IMR-90 (cell line): Measurements from ENCODE around the gene REPS2.

Experiments
- BHLHE40 ChIP-seq: fragments of 150-350 bp; IDR thresholded peaks from 2 replicates; pipeline ENCODE4 v1.6.1; 2016; ENCODE audit warnings: mild to moderate bottlenecking, low read depth, low read length
- CEBPB ChIP-seq: IDR thresholded peaks from 2 replicates; pipeline ENCODE4 v1.6.1; 2012; ENCODE audit warnings: low read depth, low read length, improper control_type of control experiment
- CHD1 ChIP-seq: IDR thresholded peaks from 2 replicates; pipeline ENCODE4 v1.6.1; 2012; ENCODE audit warnings: low read depth, low read length, improper control_type of control experiment
- MAZ ChIP-seq: IDR thresholded peaks from 2 replicates; pipeline ENCODE4 v1.6.1; 2012; ENCODE audit warnings: low read depth, mild to moderate bottlenecking, low read length, improper control_type of control experiment, moderate library complexity, borderline replicate concordance
- MXI1 ChIP-seq: IDR thresholded peaks from 2 replicates; pipeline ENCODE4 v1.6.1; 2012; ENCODE audit warnings: low read depth, mild to moderate bottlenecking, low read length, moderate library complexity, borderline replicate concordance
- POLR2A ChIP-seq: IDR thresholded peaks from 2 replicates; pipeline ENCODE4 v1.6.1; 2012; ENCODE audit warnings: mild to moderate bottlenecking, low read depth, low read length
- RAD21 ChIP-seq: IDR thresholded peaks from 2 replicates; pipeline ENCODE4 v1.6.1; 2012; ENCODE audit warnings: low read length, improper control_type of control experiment
- RCOR1 ChIP-seq: IDR thresholded peaks from 2 replicates; pipeline ENCODE4 v1.6.1; 2012; ENCODE audit warnings: mild to moderate bottlenecking, low read length, improper control_type of control experiment; ENCODE audit not compliant: insufficient replicate concordance
- RFX5 ChIP-seq: IDR thresholded peaks from 2 replicates; pipeline ENCODE4 v1.8.0; 2012; ENCODE audit warnings: low read depth, mild to moderate bottlenecking, low read length, moderate library complexity
- SMC3 ChIP-seq: fragments of 150-350 bp; IDR thresholded peaks from 2 replicates; pipeline ENCODE4 v1.6.1; 2016; ENCODE audit warnings: low read depth, mild to moderate bottlenecking, antibody characterized with exemption, low read length, moderate library complexity
- USF2 ChIP-seq: fragments of 150-350 bp; IDR thresholded peaks from 2 replicates; pipeline ENCODE4 v1.6.1; 2017; ENCODE audit warnings: mild to moderate bottlenecking, antibody characterized with exemption, low read length, low read depth
- TF ChIP-seq, protein P1 (sequence below): conservative IDR thresholded peaks from 2 replicates; pipeline ENCODE4 v1.5.1; 2012; ENCODE audit warnings: mild to moderate bottlenecking, low read depth, low read length, improper control_type of control experiment

GRCh38 chrX:17081511-17081910 lies 135.1 kb downstream of the REPS2 start:
- TF ChIP-seq, protein P1, sequence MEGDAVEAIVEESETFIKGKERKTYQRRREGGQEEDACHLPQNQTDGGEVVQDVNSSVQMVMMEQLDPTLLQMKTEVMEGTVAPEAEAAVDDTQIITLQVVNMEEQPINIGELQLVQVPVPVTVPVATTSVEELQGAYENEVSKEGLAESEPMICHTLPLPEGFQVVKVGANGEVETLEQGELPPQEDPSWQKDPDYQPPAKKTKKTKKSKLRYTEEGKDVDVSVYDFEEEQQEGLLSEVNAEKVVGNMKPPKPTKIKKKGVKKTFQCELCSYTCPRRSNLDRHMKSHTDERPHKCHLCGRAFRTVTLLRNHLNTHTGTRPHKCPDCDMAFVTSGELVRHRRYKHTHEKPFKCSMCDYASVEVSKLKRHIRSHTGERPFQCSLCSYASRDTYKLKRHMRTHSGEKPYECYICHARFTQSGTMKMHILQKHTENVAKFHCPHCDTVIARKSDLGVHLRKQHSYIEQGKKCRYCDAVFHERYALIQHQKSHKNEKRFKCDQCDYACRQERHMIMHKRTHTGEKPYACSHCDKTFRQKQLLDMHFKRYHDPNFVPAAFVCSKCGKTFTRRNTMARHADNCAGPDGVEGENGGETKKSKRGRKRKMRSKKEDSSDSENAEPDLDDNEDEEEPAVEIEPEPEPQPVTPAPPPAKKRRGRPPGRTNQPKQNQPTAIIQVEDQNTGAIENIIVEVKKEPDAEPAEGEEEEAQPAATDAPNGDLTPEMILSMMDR, result no peak
- no peak for TF ChIP-seq RFX5
- no peak for TF ChIP-seq RAD21
- no peak for TF ChIP-seq BHLHE40
- no peak for TF ChIP-seq CHD1
- TF ChIP-seq RCOR1, result no peak
- no peak for TF ChIP-seq POLR2A
- no peak for TF ChIP-seq CEBPB
- no peak for TF ChIP-seq USF2
- no peak for TF ChIP-seq MAZ
- TF ChIP-seq MXI1, result no peak
- no peak for TF ChIP-seq SMC3
